ENCODE measurements around the gene HNRNPLL. TPM values are rescaled to one million over a fixed set of nuclear protein-coding genes. Genes with fewer than 3 reads are reported as not detected.

HNRNPLL gene
- total RNA-seq, 2 donors from 2014 or later = 24.7 to 28.3 TPM

- intact Hi-C loops (cut with DNase I) = no loop called here
- ATAC-seq (no peak), DNase-seq (no peak)
Observed at GRCh38 chr2:38517284-38517683, 85.4 kb downstream of the HNRNPLL start.

GRCh38 chr2:38516526-38516925, 86.2 kb downstream of the HNRNPLL start:
- no peak for ATAC-seq
- intact Hi-C loops (cut with DNase I) = no loop called here

GRCh38 chr2:38516122-38516521, 86.6 kb downstream of the HNRNPLL start:
- DNase-seq (no peak), ATAC-seq (no peak)
- intact Hi-C loops (cut with DNase I) = no loop called here

More at GRCh38 chr2:38516526-38516925, 86.2 kb downstream of the HNRNPLL start:
- DNase-seq = no peak

GRCh38 chr2:38515155-38516074, 87.3 kb downstream of the HNRNPLL start:
- DNase-seq (peak; percentile 74), ATAC-seq (peak; percentile 76 to 96)
- intact Hi-C loops (cut with DNase I) = no loop called here

- ATAC-seq (peak in 1 of 2 donors; percentile 55), DNase-seq (no peak)
- intact Hi-C loops (cut with DNase I) = no loop called here
Observed at GRCh38 chr2:38514603-38515154, 88.0 kb downstream of the HNRNPLL start.

GRCh38 chr2:38512211-38512610, 90.5 kb downstream of the HNRNPLL start:
- no peak for ATAC-seq

More at GRCh38 chr2:38512211-38512610, 90.5 kb downstream of the HNRNPLL start:
- no peak for DNase-seq
- intact Hi-C loops (cut with DNase I) = no loop called here

Other genes starting within 250 kb of the HNRNPLL start
- gene ATL2, start 225.7 kb downstream of the HNRNPLL start, total RNA-seq = 10 to 100 TPM; 34.8 to 55.7 TPM
- 10 to 100 TPM in 1 of 2 donors, 1 to 10 TPM in 1; 9.2 to 16.8 TPM for gene GALM, start 63.2 kb upstream of the HNRNPLL start, total RNA-seq
- 10 to 100 TPM; 57.6 to 85.8 TPM for gene SRSF7, start 148.4 kb upstream of the HNRNPLL start, total RNA-seq
- gene GEMIN6, start 175.3 kb upstream of the HNRNPLL start, total RNA-seq = 1 to 10 TPM; 7.3 to 8.4 TPM

All from left cardiac atrium (tissue), 4 donors.